AG20443 (cell line): ENCODE results near the gene GINS2.

Experiments used
- DNase-seq: peaks from one replicate; pipeline ENCODE4 v3.0.0; 2012; ENCODE audit warnings: low spot score, mixed read lengths

GINS2 gene

DNA sequence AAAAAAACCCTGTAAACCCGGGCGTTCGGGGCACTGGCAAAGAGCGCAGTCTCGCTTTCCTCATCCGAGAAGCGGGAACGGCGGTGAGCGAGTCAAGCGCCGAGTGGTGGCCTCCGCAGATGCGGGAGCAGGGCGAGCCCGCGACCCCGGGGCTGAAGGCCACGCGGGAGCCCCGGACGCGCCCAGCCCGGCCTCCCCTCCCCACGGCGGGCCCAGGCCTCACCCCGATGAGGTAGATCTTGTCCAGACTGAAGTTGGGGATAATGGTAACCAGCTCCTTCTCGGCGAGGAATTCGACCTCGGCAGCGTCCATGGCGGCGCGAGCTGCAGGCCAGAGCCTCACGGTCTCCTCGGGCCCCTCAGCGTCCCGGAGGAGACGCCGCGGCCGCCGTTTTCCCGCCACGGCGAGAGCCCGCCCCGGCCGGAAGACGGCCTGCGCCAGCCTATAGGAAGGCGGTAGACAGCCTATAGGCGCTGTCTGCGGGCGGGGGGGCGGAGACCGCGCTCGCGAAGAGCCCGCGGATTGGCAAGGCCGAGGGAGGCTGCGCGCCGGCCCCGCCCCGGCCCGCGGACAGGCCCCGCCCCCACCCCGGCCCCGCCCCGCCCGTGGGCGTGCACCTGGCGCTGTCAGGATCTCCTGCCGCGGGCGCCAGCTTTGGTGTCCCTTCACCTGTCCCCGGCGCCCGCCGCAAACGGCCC is at the start of gene GINS2:
Gene GINS2 (minus strand): TSS at position 369 of the 699 bp plus-strand sequence. CDS start 56 bp downstream, at position 313.
- peak; percentile 100 for DNase-seq

GRCh38 chr16:85736921-85737320 is 48.2 kb upstream of the GINS2 start:
- DNase-seq: no peak

- no peak for DNase-seq
Observed at GRCh38 chr16:85735946-85736345, 47.2 kb upstream of the GINS2 start.

- no peak for DNase-seq
Observed at GRCh38 chr16:85735225-85735635, 46.5 kb upstream of the GINS2 start.

DNA sequence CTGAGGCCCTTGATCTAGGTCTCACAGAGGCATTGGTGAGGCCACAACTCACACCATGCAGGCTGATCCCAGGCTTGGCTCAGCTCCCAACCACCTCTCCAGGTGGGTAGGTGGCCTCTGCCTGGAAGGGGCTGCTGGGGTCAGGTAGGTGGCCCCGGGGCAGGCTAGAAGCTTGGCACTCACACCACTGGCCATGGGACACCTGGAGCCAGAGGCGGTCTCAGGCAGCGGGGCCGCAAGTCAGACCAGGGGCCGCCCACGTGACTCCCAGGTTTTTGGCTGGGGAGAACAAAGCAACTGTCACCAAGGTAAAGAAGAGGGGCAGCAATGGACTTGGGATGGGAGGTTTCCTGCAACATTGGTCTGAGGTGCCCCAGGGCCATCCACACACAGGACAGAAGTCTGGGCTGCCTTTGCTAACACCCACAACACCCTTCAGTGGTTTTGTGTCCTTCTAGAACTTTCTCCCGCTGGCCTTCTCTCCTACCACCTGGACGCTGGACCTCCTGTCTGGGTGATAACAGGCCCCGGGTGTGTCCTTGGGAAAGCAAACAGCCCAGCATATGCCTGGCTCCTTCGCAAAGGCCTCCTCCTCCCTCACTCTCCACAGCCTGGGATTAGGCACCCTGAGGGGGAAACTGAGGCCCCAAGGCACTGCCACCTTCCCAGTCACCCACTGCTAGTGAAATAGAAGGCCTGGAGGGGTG is 45.7 kb upstream of the GINS2 start:
- DNase-seq: no peak

DNA sequence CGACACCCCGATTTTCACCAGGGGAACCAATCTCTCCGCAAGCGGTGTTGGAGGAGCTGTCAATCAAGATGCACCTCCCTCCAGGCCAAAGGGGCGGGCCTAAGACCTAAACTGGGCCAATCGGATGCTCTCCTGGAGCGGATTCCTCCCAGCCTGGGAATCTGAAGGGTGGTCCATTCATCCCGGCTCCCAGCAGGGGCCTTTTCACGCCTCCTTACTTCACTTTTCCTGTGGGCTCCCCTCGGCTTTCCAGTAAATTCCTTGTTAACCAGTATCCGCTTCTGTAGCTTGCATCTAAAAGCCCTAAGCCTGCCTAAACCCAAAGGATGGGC is 45.1 kb upstream of the GINS2 start:
- DNase-seq: peak; percentile 54

GRCh38 chr16:85733155-85733838 is 44.5 kb upstream of the GINS2 start:
- no peak for DNase-seq

DNA sequence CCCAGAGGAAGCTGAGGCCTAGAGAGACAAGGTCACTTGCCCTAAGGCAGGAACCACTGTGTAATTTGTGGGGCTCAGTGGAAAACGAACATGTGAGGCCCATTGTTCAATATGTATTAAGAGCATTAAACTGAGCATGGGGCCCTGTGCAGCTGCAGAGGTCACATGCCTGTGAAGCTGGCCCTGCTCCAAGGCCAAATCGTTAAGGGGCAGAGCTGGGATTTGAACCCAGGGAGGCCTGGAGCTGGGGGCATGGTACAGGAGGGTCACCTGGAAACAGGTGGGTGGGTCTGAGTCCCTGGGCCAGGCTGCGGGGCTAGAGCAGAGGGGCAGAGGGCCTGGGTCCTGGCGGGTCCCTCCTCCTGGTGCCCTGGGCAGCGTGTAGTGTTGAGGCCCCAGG is 42.4 kb upstream of the GINS2 start:
- DNase-seq: no peak

DNA sequence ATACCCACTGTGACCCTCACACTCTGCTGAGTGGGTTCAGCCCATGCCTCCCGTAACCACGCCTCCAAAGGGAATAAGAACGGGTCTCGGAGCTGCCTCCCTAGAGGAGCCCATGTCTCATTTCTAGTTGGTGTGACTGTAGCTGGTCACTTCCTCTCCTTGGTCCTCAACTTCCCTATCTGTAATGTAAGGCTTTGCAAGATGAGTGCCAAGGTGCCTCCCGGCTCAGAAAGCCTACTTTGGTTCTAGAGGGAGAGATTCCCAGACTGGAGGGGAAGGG is 41.4 kb upstream of the GINS2 start:
- DNase-seq: no peak

DNA sequence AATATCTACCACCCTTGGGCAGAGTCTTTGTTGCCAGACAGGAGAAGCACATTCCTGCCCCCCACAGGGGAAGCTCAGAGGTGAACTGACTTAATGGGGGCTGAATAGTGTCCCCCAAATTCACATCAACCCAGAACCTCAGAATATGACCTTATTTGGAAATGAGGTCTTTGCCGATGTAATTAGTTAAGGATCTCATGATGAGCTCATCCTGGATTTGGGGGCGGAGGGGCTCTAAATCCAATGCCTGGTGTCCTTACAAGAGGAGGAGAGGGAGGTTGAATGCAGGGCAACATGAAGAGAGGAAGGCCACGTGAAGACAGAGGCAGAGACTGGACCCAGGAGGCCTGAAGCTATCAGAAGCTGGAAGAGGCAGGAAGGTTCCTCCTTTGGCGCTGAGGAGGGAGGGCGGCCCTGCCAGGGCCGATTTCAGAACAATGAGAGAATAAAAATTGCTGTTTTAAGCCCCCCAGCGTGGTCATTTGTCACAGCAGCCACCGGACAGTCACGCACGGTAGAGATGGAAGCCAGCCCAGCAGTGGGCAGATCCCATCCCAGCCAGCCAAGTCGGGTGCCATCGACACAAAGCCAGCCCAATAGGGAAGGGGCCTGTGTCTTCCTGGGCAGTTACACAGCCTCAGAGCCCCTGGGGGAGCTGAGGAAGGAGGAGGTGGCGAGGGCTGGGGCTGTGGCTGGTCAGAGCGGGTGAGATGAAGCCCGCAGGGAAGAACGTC is 40.9 kb upstream of the GINS2 start:
- no peak for DNase-seq

- no peak for DNase-seq
Observed at GRCh38 chr16:85728879-85729278, 40.1 kb upstream of the GINS2 start.

DNA sequence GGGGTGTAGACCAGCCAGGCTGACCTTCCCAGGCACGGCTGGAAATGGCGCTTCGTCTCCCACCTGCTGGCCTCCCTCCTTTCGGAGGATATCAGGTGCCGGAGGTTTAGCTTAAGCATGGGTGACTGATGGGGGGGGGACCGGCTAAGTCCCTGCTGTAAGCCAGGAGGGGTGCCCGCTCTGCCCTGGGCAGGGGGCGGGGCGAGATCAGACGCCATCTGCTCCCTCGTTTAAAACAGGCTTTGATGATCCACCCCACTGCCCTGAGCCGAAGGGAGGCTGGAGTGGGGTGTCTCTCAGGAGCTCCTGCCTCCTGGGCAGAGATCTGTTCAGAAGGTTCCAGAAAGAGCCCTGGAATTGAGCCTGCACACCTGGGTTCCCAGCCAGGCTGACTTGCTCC is 36.2 kb upstream of the GINS2 start:
- DNase-seq: no peak

GRCh38 chr16:85724126-85724879 is 35.5 kb upstream of the GINS2 start:
- DNase-seq: no peak

DNA sequence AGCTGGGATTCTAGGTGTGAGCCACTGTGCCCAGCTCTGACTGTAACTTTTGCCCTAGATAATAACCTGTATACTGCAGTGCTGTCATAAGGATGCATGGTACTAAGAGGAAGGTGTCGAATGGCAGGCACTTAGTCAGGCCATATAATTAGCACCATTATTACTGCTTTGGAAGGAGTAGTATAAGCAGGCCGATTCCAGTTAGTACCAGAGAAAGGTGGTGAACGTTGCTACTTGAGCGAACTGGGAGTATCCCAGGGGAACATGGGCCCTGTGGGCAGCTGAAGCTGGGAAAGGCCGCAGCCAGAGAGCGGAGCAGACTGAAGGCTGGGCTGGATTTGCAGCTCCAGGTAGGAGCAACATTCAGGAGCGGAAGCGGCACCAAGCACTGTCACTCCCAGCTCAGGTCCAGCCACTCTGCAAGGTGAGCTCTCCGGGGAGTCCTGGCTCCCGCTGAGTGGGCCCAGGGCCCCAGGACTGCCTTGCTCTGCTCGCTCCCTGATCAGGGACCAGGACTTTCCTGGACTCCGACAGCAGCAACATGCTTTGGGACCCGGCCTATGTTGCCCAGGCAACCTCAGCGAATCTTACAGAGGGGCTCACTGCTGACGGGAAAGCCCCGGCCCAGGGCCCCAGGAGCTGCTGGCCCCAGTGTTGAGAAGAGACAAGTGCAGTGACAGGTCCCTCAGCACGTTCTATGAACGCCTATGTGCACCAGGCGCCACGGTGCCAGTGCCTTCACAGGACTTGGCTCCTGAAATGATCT is 33.6 kb upstream of the GINS2 start:
- DNase-seq: no peak

GRCh38 chr16:85720302-85720637 is 31.5 kb upstream of the GINS2 start:
- no peak for DNase-seq

GRCh38 chr16:85719605-85720301 is 31.0 kb upstream of the GINS2 start:
- DNase-seq: no peak

DNA sequence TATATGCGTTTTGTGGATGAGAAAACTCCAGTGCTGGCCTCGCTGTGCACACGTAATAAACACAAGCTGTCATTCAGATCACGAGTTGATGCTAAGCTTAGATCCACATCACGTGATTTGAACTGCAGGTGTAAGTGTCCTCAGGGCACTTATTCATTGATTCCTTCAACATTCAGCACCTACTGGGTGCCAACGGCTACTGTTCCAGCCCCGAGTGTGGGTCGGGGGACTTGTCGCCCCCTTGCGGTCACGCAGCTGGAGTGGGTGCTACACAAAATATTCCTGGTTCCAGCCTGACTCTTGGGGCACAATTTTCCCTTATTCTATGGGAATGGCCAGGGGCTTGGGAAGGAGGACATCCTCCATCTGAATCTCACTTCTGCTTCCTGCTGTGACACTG is 29.9 kb upstream of the GINS2 start:
- DNase-seq: peak; percentile 57

DNA sequence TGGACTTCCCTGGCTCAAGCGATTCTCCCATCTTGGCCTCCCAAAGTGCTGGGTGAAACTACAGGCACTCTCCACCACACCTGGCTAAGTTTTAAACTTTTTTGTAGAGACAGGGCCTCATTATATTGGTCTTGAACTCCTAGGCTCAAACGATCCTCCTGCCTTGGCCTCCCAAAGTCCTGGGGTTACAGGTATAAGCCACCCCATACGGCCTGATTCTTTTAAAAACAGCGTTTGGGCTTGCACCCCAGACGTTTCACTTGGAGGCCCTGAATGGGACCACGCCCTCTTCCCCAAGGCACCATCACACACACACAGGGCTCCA is 29.4 kb upstream of the GINS2 start:
- DNase-seq: no peak

DNA sequence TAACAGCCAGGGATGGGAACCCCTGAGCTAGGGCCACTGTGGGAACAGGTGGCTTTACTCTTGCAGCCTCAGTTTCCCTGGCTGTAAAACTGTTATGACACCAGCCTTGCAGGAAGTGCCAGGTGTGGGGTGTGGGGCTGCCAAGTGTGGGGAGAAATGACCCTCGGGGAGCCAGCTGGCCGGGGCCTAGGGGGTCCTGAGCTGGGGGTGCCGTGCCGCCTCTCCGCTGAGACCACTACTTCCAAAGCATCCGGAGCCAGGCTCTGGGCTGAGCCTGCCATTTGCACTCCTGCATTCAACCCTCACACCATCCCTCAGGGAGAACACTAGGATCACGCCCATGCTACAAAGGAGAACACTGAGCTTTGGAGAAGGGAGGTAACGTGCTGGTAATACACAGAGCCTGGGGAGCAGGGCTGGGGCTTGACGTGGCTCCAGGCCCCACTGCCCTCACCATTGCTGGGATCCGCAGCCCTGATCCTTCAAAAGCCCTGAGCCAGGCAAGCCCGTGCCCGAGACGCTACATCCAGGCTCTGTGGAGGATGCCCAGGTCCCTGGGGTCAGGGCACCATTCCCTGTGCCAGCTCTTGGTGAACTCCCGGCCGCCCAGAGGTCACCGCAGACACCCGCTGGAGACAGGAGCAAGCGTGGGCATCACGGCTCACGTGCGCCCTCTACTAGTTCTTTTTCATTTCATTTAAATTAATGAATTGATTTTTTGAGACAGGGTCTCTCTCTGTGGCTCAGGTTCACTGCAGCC is 28.8 kb upstream of the GINS2 start:
- DNase-seq: peak; percentile 87

DNA sequence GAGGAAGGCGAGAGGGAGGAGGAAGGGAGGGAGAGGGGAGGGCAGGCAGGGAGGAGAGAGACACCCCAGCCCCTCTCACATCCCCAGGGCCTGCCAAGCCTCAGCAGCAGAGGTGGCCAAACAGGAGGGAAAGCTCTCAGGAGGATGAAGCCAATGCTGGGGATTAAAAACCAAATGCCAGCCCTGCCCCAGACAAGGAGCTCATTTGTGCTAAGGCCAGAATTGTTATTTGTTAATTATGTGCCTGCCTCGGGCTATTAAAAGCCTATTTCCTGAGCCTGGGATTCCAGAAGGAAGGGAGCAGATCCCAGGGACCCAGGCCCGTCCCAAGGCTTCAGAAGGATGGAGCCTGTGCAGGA is 27.9 kb upstream of the GINS2 start:
- DNase-seq: no peak
